SU-DHL-6 (cell line): ENCODE data around the gene SPATA4.

Experiments
- EZH2phosphoT487 ChIP-seq: fragments of 200-600 bp; sonication (generic), shearing (Covaris generic); conservative IDR thresholded peaks from 2 replicates; pipeline ENCODE4 v1.6.1; 2018; ENCODE audit warnings: mild to moderate bottlenecking, antibody characterized with exemption, low read length, moderate library complexity, mixed read lengths
- TF ChIP-seq, protein P1 (sequence below): fragments of 200-600 bp; sonication (generic); IDR thresholded peaks from one replicate; pipeline ENCODE4 v1.5.1; 2017; ENCODE audit warnings: antibody characterized with exemption, mild to moderate bottlenecking, low read length, moderate library complexity; ENCODE audit not compliant: insufficient read depth, poor library complexity, severe bottlenecking

DNA sequence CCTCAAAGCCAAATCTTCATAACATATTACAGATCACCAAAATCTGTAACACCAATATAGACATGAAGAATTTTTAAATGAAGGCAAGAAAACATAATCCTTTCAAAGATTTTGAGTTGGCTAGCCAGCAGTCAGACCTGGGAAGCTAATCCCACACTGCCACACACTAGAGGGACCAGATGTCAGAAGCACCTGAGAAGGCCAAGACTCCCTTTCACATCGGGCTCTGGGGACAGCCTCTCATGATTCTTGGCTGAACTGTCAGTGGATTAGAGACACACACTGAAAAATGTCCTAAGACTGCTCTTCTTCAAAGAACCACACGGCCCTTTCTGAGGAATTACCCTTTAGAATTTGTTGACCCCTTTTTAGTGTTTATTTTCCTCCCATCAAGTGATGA lies 28.2 kb upstream of the SPATA4 start:
- TF ChIP-seq, protein P1, sequence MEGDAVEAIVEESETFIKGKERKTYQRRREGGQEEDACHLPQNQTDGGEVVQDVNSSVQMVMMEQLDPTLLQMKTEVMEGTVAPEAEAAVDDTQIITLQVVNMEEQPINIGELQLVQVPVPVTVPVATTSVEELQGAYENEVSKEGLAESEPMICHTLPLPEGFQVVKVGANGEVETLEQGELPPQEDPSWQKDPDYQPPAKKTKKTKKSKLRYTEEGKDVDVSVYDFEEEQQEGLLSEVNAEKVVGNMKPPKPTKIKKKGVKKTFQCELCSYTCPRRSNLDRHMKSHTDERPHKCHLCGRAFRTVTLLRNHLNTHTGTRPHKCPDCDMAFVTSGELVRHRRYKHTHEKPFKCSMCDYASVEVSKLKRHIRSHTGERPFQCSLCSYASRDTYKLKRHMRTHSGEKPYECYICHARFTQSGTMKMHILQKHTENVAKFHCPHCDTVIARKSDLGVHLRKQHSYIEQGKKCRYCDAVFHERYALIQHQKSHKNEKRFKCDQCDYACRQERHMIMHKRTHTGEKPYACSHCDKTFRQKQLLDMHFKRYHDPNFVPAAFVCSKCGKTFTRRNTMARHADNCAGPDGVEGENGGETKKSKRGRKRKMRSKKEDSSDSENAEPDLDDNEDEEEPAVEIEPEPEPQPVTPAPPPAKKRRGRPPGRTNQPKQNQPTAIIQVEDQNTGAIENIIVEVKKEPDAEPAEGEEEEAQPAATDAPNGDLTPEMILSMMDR = no peak
- TF ChIP-seq EZH2phosphoT487 = no peak
